DOHH2 (cell line): Measurements from ENCODE around the gene PTPRT.

Experiments used
- H3F3A ChIP-seq: fragments of 200-600 bp; sonication (generic), shearing (Covaris generic); 2 replicates; pipeline ENCODE4 v1.6.0; 2016; ENCODE audit warnings: antibody characterized with exemption, mild to moderate bottlenecking; ENCODE audit not compliant: control insufficient read depth, insufficient read depth
- H3K27ac ChIP-seq: fragments of 200-600 bp; sonication (generic); 2 replicates; pipeline ENCODE4 v1.5.1; 2014; ENCODE audit warnings: low read depth, mild to moderate bottlenecking, low read length, moderate library complexity
- H3K27me3 ChIP-seq: fragments of 200-600 bp; sonication (generic); 2 replicates; pipeline ENCODE4 v1.6.1; 2014; ENCODE audit warnings: mild to moderate bottlenecking, low read length, mixed read lengths; ENCODE audit not compliant: control insufficient read depth
- H3K36me3 ChIP-seq: fragments of 200-600 bp; sonication (generic); 2 replicates; pipeline ENCODE4 v1.6.1; 2014; ENCODE audit warnings: mild to moderate bottlenecking, low read length, moderate library complexity, mixed read lengths; ENCODE audit not compliant: control insufficient read depth
- H3K4me1 ChIP-seq: fragments of 200-600 bp; sonication (generic); 2 replicates; pipeline ENCODE4 v1.6.1; 2014; ENCODE audit warnings: mild to moderate bottlenecking, low read length, mixed read lengths; ENCODE audit not compliant: control insufficient read depth
- H3K4me2 ChIP-seq: fragments of 200-600 bp; sonication (generic); 2 replicates; pipeline ENCODE4 v1.6.0; 2014; ENCODE audit warnings: mild to moderate bottlenecking, low read length, moderate library complexity
- H3K4me3 ChIP-seq: fragments of 200-600 bp; sonication (generic); 2 replicates; pipeline ENCODE4 v1.5.1; 2014; ENCODE audit warnings: mild to moderate bottlenecking, low read length, mixed read lengths
- H3K79me2 ChIP-seq: fragments of 200-600 bp; sonication (generic); 2 replicates; pipeline ENCODE4 v1.6.1; 2014; ENCODE audit warnings: mild to moderate bottlenecking, low read length, mixed read lengths; ENCODE audit not compliant: control insufficient read depth
- H3K9me2 ChIP-seq: fragments of 200-600 bp; sonication (generic); replicated peaks from 2 replicates; pipeline ENCODE4 v1.6.1; 2014; ENCODE audit warnings: mild to moderate bottlenecking, low read length, mixed read lengths; ENCODE audit not compliant: control insufficient read depth
- H3K9me3 ChIP-seq: fragments of 200-600 bp; sonication (generic); 2 replicates; pipeline ENCODE4 v1.6.1; 2014; ENCODE audit warnings: antibody characterized with exemption, low read length, mixed read lengths; ENCODE audit not compliant: control insufficient read depth, insufficient read depth
- H4K20me1 ChIP-seq: fragments of 200-600 bp; sonication (generic); 2 replicates; pipeline ENCODE4 v1.6.0; 2014; ENCODE audit warnings: low read depth, mild to moderate bottlenecking, antibody characterized with exemption, low read length, moderate library complexity; ENCODE audit not compliant: control insufficient read depth, insufficient read depth
- CTCF ChIP-seq: fragments of 200-600 bp; sonication (generic); IDR thresholded peaks from one replicate; pipeline ENCODE4 v1.5.1; 2014; ENCODE audit warnings: antibody characterized with exemption, mild to moderate bottlenecking, low read depth, low read length; ENCODE audit not compliant: poor library complexity, severe bottlenecking
- EZH2phosphoT487 ChIP-seq: fragments of 200-600 bp; sonication (generic); IDR thresholded peaks from 2 replicates; pipeline ENCODE4 v1.6.1; 2017; ENCODE audit warnings: borderline replicate concordance, mild to moderate bottlenecking, antibody characterized with exemption, low read length, moderate library complexity, mixed read lengths

Gene PTPRT

GRCh38 chr20:42530191-42530590, 659.5 kb downstream of the PTPRT start:
- Histone ChIP-seq H3K36me3 (no peaks in the 10 kb centered on the region), H3F3A (no peaks in the 10 kb centered on the region), H3K4me3 (no peak overlapping the region), H4K20me1 (no peaks in the 10 kb centered on the region), H3K9me3 (no peaks in the 10 kb centered on the region), H3K27ac (no peak overlapping the region), H3K4me2 (no peak overlapping the region), H3K79me2 (no peaks in the 10 kb centered on the region), H3K9me2 (no peaks in the 10 kb centered on the region), H3K27me3 (no peaks in the 10 kb centered on the region), H3K4me1 (no peaks in the 10 kb centered on the region)
- no peak for TF ChIP-seq EZH2phosphoT487
- TF ChIP-seq CTCF: no peak

GRCh38 chr20:42524058-42524457, 665.6 kb downstream of the PTPRT start:
- TF ChIP-seq EZH2phosphoT487 (no peak), CTCF (no peak)
- Histone ChIP-seq H3K9me2 (no peaks in the 10 kb centered on the region), H3K4me2 (no peak overlapping the region), H3K79me2 (no peaks in the 10 kb centered on the region), H3K4me3 (no peak overlapping the region), H3K9me3 (no peaks in the 10 kb centered on the region), H3F3A (no peaks in the 10 kb centered on the region), H3K27ac (no peak overlapping the region), H3K27me3 (no peaks in the 10 kb centered on the region), H3K4me1 (no peaks in the 10 kb centered on the region), H4K20me1 (no peaks in the 10 kb centered on the region), H3K36me3 (no peaks in the 10 kb centered on the region)

- Histone ChIP-seq H3K9me3 (no peaks in the 10 kb centered on the region), H4K20me1 (no peaks in the 10 kb centered on the region), H3K79me2 (no peaks in the 10 kb centered on the region), H3K36me3 (no peaks in the 10 kb centered on the region), H3K9me2 (no peaks in the 10 kb centered on the region), H3K27me3 (no peaks in the 10 kb centered on the region), H3F3A (no peaks in the 10 kb centered on the region), H3K4me3 (no peak overlapping the region), H3K4me1 (no peaks in the 10 kb centered on the region), H3K4me2 (no peak overlapping the region), H3K27ac (no peak overlapping the region)
- no peak for TF ChIP-seq CTCF
- TF ChIP-seq EZH2phosphoT487: no peak
Observed at GRCh38 chr20:42516692-42517091, 673.0 kb downstream of the PTPRT start.

DNA sequence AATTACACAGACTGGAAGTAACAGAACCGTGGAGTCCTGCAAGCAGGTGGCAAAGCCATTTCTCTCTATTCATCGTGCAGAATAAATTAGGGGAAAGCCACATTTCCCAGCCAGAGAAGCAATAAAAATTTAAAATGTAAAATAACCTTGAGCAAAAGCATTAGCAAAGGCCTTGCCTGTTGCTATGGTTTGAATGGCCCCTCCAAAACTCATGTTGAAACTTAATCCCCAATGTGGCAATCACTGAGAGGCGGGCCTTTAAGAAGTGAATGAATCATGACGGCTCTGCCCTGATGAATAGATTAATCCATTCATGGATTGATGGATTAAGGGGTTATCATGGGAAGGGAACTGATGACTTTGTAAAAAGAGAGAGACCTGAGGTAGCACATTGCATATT, 679.0 kb downstream of the PTPRT start:
- Histone ChIP-seq H3F3A (no peaks in the 10 kb centered on the region), H3K36me3 (no peaks in the 10 kb centered on the region), H3K27ac (no peak overlapping the region), H3K4me2 (no peak overlapping the region), H3K79me2 (no peaks in the 10 kb centered on the region), H3K9me3 (no peaks in the 10 kb centered on the region), H3K27me3 (no peaks in the 10 kb centered on the region), H4K20me1 (no peaks in the 10 kb centered on the region), H3K4me1 (no peaks in the 10 kb centered on the region), H3K9me2 (no peaks in the 10 kb centered on the region), H3K4me3 (no peak overlapping the region)
- TF ChIP-seq EZH2phosphoT487: no peak
- no peak for TF ChIP-seq CTCF
